ENCODE measurements around the gene ETV3L. TPM values are rescaled to one million over a fixed set of nuclear protein-coding genes. Genes with fewer than 3 reads are reported as not detected.

ETV3L gene
- total RNA-seq (2014; rRNA removed; shearing (Covaris generic)): not detected in 2 replicates

DNA sequence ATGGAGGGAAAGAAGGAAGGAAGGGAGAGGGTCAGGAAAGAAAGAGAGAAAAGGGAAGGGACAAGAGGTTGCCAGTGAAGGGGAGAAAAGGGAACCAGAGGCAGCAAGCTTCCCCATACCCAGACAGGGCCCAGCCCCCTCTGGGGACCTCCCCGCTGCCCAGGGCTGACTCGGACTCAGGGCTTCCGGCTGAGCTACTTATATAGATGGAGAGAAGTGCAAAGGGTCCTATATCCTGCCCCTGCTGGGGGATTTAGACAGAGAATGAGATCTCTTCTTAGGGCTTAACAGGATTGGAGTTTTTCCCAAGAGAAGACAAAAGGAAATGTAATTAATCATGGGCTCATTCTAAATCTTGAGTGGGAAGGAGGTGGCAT, at the start of gene ETV3L:
ETV3L (minus strand) TSS at position 176 of the 377 bp plus-strand sequence. CDS start 285 bp downstream, outside the sequence.
- DNase-seq (ENCODE audit: low spot score): no peak

DNA sequence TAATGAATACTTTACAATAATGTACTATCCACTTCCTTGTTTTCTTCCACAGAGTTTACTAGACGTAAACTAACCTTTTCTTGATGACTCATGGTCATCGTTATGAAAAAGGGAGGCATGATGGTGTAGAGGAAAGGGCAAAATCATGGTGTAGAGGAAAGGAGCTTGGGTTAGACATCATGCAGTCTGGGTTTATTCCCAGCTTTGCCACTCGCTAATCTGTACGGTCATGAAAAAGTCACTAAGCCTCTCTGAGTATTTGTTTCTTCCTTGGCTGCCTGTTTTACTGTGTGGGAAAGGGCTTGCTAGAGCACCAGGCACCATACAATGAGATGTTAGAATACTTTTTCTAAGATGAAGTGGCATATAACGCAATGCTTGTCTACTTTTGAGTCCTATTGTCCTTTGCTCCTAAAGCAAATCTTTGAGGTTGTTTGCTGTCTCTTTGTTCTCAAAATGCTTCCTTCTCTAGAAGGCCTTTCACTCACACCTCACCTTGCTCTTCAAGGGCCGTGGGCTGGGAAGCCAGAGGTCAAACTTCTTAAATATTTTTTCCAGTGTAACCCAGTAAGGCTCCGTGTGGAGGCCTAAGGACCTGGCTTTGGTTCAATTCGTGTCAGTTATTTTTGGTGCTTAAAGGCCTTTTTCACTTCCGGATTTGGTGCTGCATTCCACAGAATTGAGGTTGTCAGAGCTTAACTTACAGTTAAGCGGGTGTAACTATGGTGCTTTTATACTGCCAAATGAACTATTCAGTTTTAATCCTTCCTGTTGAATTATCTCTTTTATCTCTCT, 48.5 kb upstream of the ETV3L start:
- peak; percentile 47 for DNase-seq (ENCODE audit: low spot score)

DNA sequence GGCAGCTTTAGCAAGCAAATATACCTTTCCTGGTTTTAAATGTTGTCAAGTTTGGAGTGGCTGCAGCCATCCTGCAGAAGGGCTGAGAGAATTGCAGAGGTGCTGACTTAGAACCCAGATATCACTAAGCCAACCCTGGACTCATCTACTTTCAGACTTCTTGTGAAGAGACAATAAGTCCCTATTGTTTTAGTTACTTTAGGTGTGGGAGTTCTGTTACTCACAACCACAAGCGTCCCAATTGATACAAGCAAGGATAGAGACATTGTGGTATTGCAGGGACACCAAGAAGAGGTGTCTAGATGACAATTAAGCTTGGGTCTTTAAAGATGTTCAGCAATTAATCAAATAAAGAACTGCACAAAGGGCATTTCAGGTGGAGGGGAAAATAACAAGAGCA, 47.4 kb upstream of the ETV3L start:
- DNase-seq (ENCODE audit: low spot score): no peak

DNA sequence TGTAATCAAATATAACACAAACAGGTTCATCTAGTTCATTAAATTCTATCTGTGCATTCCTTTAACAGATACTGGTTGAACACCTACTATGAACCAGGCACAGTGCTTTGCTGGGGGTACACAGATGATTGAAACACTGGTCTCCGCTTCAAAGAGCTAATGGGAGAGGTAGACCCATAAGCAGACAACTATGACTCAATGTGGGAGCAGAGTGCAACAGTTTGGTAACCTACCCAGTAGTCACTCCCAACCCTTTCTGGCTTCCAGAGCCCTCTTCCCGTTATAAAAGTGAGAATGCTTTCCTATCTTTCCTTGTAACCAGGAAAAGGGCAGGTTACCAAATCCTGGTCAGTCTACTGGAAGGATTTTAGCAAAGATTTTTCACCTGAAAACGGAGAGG, 46.6 kb upstream of the ETV3L start:
- no peak for DNase-seq (ENCODE audit: low spot score)

DNA sequence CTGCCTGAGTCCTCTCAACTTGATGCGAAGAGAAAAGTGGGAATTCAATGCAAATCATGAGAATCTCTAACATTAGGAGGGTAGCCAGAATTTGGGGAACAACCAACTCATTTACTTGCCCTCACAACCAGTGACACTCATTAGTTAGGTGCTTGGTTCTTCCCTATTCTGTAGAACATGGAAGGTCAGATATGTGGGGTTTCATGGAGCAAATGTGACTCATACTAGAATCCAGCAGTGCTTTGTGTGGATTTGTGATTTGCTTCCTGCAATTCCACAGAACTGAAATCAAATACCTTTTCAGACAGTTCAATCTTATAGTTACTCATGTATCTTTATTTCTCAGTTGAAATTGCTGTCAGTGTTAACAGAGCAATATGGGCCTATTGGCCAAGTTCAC, 45.5 kb upstream of the ETV3L start:
- DNase-seq (ENCODE audit: low spot score): no peak

DNA sequence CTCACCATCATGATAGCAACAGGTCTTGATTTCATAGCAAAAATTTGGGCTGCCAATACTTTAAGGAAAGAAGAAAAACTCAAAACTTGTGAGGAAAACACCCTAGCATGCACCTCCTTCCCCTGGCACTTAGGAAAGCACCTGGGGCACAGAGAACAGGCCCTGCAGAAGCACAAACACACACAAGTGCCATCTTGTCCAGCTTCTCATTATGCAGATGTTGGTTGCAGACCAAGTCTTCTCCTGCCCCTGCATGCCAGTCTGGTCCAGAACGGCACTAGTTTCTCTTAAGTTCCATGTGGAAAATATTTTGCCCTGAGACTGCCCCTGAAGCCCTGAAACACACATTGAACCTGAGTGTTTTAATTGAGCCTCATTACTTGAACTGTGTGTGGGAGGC, 44.9 kb upstream of the ETV3L start:
- DNase-seq (ENCODE audit: low spot score): no peak

DNA sequence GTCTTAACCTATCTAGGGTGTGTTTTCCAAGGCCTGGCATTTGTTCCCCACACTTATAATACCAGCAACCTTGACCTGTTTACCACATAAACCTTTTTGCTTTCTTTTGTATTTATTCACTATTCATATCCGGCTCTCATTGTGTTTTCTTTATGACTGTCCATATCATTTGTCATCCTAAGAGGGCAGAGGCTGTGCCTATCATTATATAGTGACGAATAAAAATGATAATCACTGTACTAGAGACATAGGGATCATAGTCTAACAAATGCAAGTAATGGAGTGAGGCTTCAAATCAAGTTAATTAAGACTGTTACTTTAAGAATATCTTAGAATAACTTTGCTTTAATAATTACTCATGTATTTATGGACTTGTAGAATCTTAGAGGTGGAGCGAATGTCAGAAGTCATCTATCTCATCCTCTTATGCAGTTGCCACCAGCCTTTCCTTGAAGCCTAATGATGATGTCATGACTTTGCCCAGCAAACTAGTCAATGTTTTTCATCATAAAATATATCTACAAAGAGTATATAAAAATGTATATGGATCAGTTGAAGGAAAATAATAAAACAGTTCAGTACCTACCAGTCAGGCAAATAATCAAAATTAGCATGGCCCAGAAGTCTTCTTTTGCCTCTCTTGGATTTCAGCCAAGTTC, 43.3 kb upstream of the ETV3L start:
- no peak for DNase-seq (ENCODE audit: low spot score)

DNA sequence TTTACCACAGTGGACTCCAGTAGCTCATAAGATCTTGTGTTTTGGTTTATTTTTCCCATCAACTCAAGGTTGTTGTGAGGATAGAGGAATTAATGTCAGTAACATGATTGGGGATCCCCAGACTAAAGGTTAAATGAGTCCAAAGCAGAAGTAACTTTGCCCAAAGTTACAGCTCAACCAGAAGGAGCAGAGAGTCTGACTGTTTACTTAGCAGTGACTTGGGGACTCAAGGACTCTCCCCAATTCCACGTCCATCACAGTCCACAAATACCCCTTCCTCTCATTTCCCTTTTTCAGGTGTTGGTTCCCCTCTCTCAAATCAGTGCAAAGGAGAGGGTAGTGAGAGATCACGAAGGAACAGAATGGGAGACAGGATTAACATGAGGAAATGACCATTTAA, 42.6 kb upstream of the ETV3L start:
- DNase-seq (ENCODE audit: low spot score): no peak

DNA sequence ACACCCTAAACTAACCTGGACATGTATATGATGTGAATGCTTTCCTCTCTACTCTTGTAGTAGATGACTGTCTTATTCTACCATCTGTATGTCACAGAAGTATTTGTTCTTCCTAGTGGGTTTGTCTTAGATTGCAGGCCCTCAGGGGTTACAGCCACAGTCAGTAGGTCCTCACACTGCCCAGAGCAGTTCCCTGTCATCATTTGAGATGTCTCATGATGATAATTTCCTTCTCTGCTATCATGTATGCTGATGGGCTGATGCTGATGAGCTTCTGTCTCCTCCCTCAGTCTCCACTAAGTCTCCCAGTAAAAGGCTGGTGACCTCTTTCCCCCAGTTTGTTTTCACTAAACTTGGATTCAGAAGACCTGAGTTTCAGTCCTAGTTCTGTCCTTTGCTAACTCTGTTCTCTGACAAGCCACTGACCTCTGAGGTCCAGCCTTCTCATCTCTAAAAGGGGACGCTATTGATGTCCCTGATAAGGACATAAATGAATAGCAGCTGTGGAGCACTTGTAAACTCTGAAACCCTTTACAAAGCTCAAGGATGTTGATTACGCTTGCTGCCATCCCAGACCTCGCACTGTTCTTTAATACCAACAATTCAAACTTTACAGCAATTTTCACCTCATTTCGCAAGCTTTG, 41.7 kb upstream of the ETV3L start:
- no peak for DNase-seq (ENCODE audit: low spot score)

- no peak for DNase-seq (ENCODE audit: low spot score)
Measured at GRCh38 chr1:157140063-157140588, 40.5 kb upstream of the ETV3L start.

DNA sequence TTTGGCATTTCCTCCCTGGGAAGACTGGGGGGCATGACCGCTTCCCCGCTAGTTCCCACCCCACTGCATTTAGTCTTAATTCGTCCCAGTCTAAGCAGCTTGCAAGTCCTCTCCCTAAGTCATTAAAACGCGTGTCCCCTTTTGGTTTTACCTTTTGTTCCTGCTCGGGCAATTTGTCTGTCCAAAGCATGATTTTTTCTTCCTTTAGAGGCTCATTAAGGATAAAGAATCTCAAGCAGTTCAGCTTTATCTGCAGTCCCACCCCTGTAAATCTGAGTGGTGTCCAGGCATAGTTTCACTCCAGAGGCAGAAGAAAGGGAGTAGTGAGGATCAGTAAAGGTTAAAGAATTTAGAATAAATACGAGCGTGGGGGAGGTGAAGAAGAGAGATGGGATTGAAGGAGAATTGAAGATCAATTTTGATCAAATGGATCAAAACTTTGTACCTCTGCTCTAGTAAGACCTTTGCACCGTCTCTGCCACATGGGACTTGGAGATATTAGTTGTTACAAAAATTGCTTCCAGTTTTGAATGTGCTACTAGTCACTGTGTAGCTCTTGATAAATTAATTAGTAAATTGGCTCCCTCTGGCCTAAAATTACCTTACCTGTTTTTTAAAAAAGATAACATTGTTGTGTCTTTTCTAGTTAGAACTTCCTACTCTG, 39.6 kb upstream of the ETV3L start:
- DNase-seq (ENCODE audit: low spot score): no peak

DNA sequence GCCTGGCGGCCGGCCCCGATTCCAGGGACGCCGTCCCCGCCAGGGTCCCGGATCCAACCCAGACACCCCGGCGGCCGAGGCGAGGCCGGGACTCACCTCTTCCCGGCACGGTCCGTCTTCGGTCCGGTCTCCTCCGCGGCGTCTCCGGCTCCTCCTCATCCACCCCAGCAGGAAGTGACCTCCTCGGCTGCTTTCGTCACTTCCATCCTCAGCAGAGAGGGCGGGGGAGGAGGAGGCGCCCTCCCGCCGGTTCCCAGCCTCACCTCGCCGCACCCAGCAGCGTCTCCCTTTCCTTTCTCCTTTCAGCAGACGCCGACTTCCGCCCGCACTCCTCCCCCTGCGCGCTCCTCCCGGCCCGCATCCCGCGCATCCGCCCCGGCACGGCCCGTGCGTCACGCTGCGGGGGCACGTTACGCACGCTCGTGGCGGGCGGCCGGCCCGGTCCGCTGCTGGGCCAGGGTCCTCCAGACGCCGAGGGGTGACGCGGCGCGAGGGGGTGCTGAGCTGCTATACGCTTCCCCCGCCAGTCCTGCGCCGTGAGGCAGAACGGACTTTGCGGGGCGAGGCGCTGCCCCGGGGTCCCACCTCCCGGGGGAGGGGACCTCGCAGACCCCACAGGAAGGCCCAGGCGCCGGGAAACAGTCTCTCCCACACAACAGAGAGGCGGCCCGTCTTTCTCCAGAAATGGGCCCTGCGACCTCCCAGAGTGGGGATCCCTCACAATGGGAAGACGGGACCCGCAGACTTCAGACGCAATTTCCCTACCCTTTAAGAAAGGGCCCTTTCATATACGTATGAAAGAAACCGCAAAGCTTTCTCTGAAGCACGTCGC, 38.8 kb upstream of the ETV3L start, which contains the start of gene ETV3:
ETV3 (minus strand) TSS at position 176 of the 832 bp plus-strand sequence. CDS start 2,043 bp downstream, outside the sequence.
- peak; percentile 89 for DNase-seq (ENCODE audit: low spot score)

DNA sequence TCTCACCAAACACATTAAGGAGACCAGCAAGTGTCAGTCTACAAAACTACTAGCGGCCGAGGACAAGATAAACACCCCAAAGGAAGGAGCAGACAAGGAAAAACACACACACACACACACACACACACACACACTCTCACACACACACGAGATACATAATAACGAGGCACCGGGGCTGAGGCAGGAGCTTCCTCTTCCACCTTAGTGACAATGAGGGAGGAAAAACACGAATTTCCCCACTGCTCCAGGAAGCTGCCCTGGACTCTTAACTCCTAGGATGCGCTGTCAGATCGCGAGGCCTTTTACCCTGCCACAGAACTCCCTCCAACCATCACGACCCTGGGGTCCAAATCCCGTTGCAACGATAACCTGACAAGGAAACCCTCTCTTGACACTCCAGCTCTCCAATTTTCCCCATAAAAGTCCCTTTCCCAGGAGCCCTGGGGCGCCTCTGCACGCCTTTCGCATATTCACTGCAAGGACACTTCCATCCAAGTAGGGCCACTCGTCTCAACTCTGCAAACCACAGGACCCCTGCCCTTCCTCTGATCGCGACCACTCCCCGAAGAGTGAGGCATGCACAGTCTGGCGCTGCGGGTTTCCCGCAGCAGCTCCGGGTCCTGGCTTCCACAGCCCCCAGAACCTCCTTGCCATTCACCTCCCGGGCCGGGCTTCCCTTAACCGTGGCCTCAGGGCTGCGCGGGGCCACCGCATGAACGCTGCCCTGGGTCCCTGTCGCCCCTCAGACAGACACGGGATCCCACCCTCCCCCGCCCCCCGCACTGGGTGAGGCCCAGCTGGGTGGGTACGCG, 38.0 kb upstream of the ETV3L start:
- DNase-seq (ENCODE audit: low spot score): peak; percentile 52

GRCh38 chr1:157137046-157137407, 37.4 kb upstream of the ETV3L start:
- peak; percentile 43 for DNase-seq (ENCODE audit: low spot score)

DNA sequence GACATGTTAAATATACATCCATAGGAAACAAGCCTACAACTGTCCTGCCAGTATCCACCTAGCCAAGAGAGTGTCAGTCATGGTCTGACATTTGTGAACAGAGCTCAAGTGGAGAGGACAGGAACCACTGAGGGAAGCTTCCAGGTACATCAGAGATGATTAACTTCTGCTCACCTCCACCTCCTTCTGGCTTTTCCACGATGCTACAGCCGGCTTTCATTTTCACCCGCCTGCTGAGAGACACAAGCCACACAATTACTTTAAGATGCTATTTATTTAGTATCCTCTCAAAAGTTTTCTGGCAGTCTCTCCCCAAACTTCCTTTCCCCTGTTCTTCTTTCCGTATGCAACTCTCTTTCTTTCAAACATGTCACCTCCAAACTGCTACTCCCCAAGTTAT, 36.5 kb upstream of the ETV3L start:
- peak; percentile 38 for DNase-seq (ENCODE audit: low spot score)

DNA sequence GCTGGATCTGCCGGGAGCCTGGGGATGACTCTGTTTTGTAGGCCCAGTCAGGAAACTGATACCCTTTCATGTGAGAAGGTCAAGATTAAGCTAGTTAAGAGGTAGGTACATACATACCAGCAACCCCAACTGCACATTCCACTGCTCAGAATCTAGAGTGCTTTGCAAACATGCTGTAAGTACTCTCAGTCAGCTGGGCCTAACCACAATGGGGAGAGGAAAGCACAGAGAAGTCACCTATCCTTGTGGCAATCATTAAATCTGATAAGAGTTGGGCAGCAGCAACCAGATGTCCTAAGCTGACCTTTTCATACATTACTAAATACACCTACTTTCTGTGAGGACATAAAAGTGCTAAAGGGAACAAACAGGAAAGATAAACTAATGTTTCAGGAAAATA, 36.0 kb upstream of the ETV3L start:
- no peak for DNase-seq (ENCODE audit: low spot score)

- no peak for DNase-seq (ENCODE audit: low spot score)
Measured at GRCh38 chr1:157135070-157135469, 35.5 kb upstream of the ETV3L start.

DNA sequence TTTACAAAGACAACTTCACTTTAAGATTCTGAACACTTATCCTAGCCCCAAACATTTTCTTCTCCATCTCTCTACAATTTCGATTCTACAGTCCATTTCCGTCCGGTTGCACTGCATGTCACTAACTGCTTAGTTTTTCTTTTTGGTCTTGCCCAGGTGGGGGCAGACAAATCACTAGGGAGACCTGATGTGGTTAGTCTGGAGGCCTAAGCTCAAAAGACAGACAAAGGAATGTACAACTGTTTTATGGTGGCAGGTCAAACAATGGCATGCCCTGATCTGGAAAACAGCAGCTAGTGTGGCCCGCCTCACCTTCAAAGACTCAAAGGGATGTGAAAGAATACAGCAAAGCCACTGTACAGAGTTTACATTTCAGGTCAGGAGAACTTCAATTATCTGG, 34.8 kb upstream of the ETV3L start:
- no peak for DNase-seq (ENCODE audit: low spot score)

GRCh38 chr1:157133426-157133825, 33.8 kb upstream of the ETV3L start:
- no peak for DNase-seq (ENCODE audit: low spot score)

- no peak for DNase-seq (ENCODE audit: low spot score)
Measured at GRCh38 chr1:157132616-157133167, 33.1 kb upstream of the ETV3L start.
